Activated naive CD8-positive, alpha-beta T cell treated with anti-CD3 and anti-CD28 coated beads, Interleukin-2, amount 50 U/mL, for 16 hours (primary cell): ENCODE measurements around the gene PLA2G2F.
A peak's percentile ranks its signal among the peaks of the same experiment; 100 is the strongest.

ENCODE experiments used
- DNase-seq: peaks from one replicate; pipeline ENCODE4 v3.0.0-alpha.2; 2020; ENCODE audit warnings: low read depth, low spot score

The PLA2G2F gene

DNA sequence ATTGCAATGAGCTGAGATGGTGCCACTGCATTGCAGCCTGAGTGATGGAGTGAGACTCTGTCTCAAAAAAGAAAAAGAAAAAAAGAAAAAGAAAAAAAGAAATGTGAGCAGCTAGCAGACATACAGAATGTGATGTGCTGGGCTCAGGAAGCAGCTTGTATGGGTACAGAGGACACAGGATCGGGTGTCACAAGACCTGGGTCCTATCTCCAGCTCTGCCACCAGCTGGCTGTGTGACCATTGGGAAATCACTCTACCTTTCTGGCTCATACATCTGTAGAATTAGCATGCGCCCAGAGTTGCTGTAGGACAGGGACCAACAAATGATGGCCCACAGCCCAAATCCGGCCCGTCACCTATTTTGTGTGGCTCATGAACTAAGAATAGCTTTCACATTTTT lies 50.5 kb downstream of the PLA2G2F start:
- DNase-seq: no peak

DNA sequence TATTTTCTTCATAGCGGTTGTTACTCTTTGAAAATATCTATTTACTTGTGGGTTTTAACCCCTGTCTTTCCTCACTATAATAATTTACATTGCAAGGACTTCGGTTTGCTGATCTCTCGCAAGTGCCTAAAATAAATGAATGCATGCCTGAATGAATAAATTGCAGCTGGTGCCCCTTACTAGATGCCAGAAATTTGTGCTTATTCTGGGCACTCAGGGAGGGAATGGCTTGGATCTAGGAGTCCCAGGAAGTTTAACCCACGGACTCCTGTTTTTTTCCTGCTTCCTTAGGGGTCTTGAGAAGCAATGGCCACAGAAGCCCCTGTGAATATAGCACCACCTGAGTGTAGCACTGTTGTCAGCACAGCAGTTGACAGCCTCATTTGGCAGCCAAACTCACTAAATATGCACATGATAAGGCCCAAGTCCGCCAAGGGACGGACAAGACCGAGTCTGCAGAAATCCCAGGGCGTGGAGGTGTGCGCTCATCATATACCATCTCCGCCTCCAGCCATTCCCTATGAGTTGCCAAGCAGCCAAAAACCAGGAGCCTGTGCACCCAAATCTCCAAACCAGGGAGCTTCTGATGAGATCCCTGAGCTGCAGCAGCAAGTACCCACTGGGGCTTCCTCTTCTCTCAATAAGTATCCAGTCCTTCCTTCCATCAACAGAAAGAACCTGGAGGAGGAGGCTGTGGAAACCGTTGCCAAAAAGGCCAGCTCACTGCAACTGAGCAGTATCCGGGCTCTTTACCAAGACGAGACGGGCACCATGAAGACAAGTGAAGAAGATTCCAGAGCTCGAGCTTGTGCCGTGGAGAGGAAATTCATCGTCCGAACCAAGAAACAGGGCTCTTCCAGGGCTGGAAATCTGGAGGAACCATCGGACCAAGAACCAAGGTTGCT lies 51.4 kb downstream of the PLA2G2F start:
- DNase-seq: no peak

- DNase-seq: no peak
These were observed 52.2 kb downstream of the PLA2G2F start for GRCh38 chr1:20191266-20191825.

DNA sequence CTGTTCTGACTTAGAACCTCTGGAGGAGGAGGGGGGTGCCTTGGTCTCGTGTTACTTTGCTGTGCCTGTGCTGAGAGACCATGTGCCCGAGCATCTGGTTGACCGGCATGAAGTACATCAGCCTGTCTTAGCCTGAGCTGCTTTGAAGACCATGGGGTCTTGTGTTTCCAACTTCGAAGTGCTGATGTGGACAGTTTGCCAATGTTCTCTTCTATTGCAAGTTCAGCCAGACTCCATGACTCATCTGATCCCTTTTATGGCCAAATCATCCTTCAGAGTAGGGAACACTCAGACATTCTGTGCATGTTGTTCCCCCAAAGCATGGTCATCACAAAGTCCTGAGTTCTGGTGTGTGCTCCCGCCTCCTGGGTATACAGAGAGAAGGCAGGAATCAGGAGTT lies 53.2 kb downstream of the PLA2G2F start:
- DNase-seq: no peak

- no peak for DNase-seq
These were observed 53.8 kb downstream of the PLA2G2F start for GRCh38 chr1:20192871-20193411.

GRCh38 chr1:20194224-20194623 lies 55.1 kb downstream of the PLA2G2F start:
- no peak for DNase-seq

DNA sequence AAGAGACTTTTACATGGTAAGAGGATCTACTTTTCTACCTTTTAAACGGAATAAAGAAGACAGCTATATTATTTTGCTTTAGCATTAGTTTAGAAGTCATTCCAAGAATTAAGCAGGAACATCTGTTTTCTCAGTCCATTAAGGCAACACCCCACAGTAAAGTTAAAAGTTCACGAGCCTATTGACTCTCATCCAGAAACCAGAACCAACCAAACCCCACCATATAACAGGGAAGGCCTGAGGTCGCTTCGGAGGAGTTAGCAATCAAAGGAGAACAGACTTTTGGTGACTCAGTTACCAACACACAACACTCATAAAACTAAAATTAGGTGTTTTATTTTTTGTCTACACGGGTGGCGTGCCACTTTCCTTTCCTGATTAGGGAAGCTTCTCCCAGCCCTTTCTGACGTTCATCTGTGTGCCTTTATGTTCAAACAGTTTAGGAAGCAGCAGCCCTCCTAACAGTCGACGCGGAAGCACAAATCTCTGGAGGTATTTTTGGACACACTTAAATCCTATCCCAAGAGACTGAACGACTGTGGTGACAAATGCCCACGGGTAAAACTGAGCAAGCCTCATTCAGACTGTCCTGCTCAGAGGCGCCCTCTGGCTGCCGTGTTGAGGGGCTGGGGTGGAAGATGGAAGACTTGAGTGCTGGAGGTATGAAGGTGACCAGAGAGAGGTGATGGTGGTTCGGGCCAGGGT lies 55.8 kb downstream of the PLA2G2F start:
- peak; percentile 60 for DNase-seq

DNA sequence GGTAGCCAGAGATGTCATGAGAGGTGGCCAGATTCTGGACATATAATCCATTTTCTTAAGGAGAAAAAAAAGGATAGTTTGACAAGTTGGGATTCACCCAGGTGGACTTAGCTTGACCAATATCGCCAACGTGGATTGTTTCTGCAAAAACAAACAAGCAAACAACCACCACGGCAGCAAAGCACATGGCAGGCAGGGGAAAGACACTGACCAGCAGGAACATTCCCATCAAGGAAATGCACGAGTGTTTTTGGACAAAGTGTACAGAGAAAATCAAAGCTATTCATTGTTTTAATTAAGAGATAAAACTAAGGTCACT lies 56.3 kb downstream of the PLA2G2F start:
- DNase-seq: no peak

GRCh38 chr1:20197329-20197791 lies 58.2 kb downstream of the PLA2G2F start:
- DNase-seq: no peak

GRCh38 chr1:20198296-20198695 lies 59.2 kb downstream of the PLA2G2F start:
- DNase-seq: no peak

GRCh38 chr1:20198918-20199317 lies 59.8 kb downstream of the PLA2G2F start:
- DNase-seq: no peak

DNA sequence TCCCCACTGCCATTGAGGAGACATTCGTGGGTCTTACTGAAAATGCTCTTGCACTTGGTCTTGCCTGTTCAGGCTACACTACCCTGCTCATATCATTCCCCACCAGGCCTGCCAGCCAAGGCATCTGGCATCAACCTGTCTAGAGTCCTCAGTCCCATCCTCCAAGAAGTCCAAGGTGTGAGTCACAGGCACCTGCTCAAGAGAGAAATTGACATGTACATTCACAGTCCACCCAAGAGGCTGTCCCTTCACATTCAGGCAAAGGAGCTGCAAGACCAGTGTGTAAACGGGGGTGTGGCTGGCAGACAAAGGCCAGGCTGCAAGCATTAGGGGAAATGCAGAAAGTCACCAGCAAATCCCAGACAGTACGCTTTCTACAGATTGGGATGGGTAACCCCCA lies 60.3 kb downstream of the PLA2G2F start:
- DNase-seq: no peak

- no peak for DNase-seq
These were observed 60.7 kb downstream of the PLA2G2F start for GRCh38 chr1:20199840-20200239.
